Activated T-helper 1 cell treated with anti-CD3 and anti-CD28 coated beads, Interleukin-12 subunit alpha, Interleukin-12 subunit beta, Interleukin-2, Interleukin-4 antibody, amounts not matched to agents 30 ng/mL and 10 ng/mL and 1 ng/mL, durations not matched to agents 14 hours and 24 hours and 36 hours (primary cell): ENCODE results near the gene HNRNPA2B1. TPM values are rescaled to one million over a fixed set of nuclear protein-coding genes. Genes with fewer than 3 reads are reported as not detected.
"Not testable (repeated sequence)": the region's sequence is repeated elsewhere in the genome, so short reads cannot be mapped to it uniquely, and the experiment has no call there.

Experiments used
- DNase-seq: peaks from one replicate; pipeline ENCODE4 v3.0.0; 2021; ENCODE audit warnings: low spot score
- H3K27ac Mint-ChIP-seq: one replicate; pipeline ENCODE4 v1.8.0; 2021; ENCODE audit warnings: mild to moderate bottlenecking, mixed read lengths
- H3K27me3 Mint-ChIP-seq: one replicate; pipeline ENCODE4 v1.8.0; 2022; ENCODE audit warnings: mild to moderate bottlenecking, moderate library complexity, mixed read lengths; ENCODE audit not compliant: insufficient read depth
- H3K36me3 Mint-ChIP-seq: one replicate; pipeline ENCODE4 v1.8.0; 2021; ENCODE audit warnings: low read depth, mixed read lengths
- H3K4me1 Mint-ChIP-seq: one replicate; pipeline ENCODE4 v1.8.0; 2021; ENCODE audit warnings: low read depth, mixed read lengths
- H3K4me3 Mint-ChIP-seq: one replicate; pipeline ENCODE4 v1.8.0; 2021; ENCODE audit warnings: mild to moderate bottlenecking, moderate library complexity, mixed read lengths
- H3K9me3 Mint-ChIP-seq: one replicate; pipeline ENCODE4 v1.8.0; 2021; ENCODE audit warnings: mixed read lengths
- intact Hi-C: fragments of 100-400 bp; cut with micrococcal nuclease; formaldehyde crosslinking; loops from one replicate; pipeline ENCODE4 v1.15.1; 2024
- total RNA-seq: library from RNA; stranded (reverse); gene quantifications from 2 replicates; pipeline ENCODE4 v1.2.3, GENCODE V29; 2022

Gene HNRNPA2B1
- total RNA-seq, 1 donor from 2014 or later: 821 TPM

DNA sequence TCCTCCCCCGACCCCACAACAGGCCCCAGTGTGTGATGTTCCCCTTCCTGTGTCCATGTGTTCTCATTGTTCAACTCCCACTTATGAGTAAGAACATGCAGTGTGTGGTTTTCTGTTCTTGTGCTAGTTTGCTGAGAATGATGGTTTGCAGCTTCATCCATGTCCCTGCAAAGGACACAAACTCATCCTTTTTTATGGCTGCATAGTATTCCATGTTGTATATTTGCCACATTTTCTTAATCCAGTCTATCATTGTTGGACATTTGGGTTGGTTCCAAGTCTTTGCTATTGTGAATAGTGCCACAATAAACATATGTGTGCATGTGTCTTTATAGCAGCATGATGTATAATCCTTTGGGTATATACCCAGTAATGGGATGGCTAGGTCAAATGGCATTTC, 36.7 kb downstream of the HNRNPA2B1 start:
- peaks cover 47% of the 10 kb centered on the region for H3K36me3 Mint-ChIP-seq
- H3K9me3 Mint-ChIP-seq: not testable (repeated sequence)

DNA sequence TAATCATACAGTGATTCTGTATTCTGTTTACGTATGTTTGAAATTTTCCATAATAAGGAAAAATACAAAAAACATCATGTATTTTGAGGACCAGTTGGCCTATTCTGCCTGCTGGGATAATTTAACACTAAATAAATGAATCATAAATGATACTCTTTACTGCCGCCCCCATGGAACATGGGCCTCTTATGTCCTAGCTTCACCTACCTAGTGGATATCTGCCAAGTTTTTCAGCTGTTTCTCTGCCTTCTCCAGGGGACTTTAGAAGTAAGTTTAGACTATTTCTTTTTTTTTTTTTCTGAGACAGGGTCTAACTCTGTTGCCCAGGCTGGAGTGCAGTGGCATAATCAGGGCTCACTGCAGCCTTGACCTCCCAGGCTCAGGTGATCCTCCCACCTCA, 38.1 kb downstream of the HNRNPA2B1 start:
- Mint-ChIP-seq H3K9me3 (no peaks in the 10 kb centered on the region), H3K27ac (peak overlapping the region; percentile 43), H3K4me3 (no peak overlapping the region), H3K4me1 (peaks cover 92% of the 10 kb centered on the region), H3K36me3 (peaks cover 46% of the 10 kb centered on the region), H3K27me3 (no peaks in the 10 kb centered on the region)
- intact Hi-C loops: no loop called here
- DNase-seq: no peak

More for the DNA sequence above, 36.7 kb downstream of the HNRNPA2B1 start:
- intact Hi-C loops, H3K27me3 Mint-ChIP-seq, DNase-seq, H3K4me3 Mint-ChIP-seq, H3K27ac Mint-ChIP-seq: not testable (repeated sequence)
- H3K4me1 Mint-ChIP-seq: peaks cover 85% of the 10 kb centered on the region

DNA sequence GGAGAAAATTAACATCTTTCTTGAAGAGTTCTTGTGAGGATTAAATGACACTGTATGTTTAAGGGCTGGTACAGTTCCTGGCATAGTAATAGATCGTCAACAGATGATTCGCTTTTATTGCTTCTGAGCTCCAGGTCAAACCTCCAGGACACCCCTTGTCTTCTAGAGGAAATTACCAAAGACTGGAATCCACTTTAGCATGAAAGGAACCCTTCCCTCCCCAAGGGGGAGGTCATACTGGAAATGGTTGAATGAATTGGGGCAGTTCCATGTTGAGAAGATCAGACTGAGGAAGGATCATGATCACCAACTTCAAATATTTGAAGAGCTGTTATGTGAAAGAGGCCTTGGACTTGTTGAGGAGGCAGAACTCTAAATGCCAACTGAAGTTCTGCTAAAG, 39.6 kb downstream of the HNRNPA2B1 start:
- H3K9me3 Mint-ChIP-seq: no peaks in the 10 kb centered on the region
- intact Hi-C loops: no loop called here
- peaks cover 42% of the 10 kb centered on the region for H3K36me3 Mint-ChIP-seq
- H3K27me3 Mint-ChIP-seq: no peaks in the 10 kb centered on the region
- DNase-seq: no peak
- H3K27ac Mint-ChIP-seq: no peak overlapping the region
- H3K4me1 Mint-ChIP-seq: peaks cover 90% of the 10 kb centered on the region
- peak overlapping the region; percentile 58 for H3K4me3 Mint-ChIP-seq

DNA sequence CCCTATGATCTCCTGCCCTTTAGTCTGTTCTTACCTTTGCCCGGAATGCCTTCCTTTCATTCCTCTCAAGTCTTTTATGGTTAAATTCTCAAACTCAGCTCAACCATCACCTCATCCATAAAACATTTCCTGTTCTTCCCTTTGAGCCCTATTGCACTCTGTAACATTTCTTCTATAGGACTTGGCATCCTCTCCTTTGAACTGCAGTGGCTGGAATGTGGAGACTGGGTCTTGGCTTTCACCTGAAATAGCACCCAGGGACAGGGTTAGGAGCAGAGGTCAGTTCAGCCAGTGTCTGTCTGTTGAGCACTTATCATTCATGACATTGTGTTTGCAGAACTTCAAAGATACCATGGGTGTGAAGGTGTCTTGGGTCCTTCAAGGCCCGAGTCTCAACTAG, 41.3 kb downstream of the HNRNPA2B1 start:
- Mint-ChIP-seq H3K4me3 (peak overlapping the region; percentile 16), H3K27ac (peak overlapping the region; percentile 97), H3K36me3 (peaks cover 41% of the 10 kb centered on the region), H3K4me1 (peaks cover 96% of the 10 kb centered on the region), H3K27me3 (no peaks in the 10 kb centered on the region), H3K9me3 (no peaks in the 10 kb centered on the region)
- intact Hi-C loops: loop anchor here (10.0 kb wide), 2 partner anchors 706 to 1876 kb away; partner anchors contain the start of gene SKAP2
- DNase-seq: no peak

DNA sequence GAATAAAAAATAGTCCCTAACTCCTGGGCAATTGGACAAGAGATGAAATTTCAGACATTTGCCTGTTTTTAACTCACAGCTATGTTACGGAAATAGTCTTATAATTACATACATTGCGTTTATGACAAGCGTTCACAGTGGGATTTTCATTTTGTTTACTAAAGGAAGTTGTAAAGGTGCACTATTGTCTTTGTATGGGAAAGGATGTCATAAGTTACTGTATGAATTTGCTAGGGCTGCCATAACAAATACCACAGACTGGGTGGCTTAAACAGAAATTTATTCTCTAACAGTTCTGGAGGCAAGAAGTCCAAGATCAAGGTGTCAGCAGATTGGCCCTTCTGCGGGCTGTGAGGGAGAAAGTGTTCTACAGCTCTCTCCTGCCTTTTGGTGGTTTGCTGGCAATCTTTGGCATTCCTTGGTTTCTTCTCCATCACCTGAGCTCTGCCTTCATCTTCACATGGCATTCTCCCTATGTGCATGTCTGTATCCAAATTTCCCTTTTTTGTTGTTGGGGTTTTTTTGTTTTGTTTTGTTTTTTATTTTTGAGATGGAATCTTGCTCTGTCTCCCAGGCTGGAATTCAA, 42.9 kb downstream of the HNRNPA2B1 start:
- peak overlapping the region; percentile 75 for H3K4me3 Mint-ChIP-seq
- peak overlapping the region; percentile 97 for H3K27ac Mint-ChIP-seq
- no peaks in the 10 kb centered on the region for H3K9me3 Mint-ChIP-seq
- peaks cover 38% of the 10 kb centered on the region for H3K36me3 Mint-ChIP-seq
- no peak for DNase-seq
- intact Hi-C loops: loop anchor here (2.0 to 10.0 kb wide), 3 partner anchors 189 to 1877 kb away; partner anchors contain the start of gene SKAP2
- peaks cover 92% of the 10 kb centered on the region for H3K4me1 Mint-ChIP-seq
- H3K27me3 Mint-ChIP-seq: no peaks in the 10 kb centered on the region

DNA sequence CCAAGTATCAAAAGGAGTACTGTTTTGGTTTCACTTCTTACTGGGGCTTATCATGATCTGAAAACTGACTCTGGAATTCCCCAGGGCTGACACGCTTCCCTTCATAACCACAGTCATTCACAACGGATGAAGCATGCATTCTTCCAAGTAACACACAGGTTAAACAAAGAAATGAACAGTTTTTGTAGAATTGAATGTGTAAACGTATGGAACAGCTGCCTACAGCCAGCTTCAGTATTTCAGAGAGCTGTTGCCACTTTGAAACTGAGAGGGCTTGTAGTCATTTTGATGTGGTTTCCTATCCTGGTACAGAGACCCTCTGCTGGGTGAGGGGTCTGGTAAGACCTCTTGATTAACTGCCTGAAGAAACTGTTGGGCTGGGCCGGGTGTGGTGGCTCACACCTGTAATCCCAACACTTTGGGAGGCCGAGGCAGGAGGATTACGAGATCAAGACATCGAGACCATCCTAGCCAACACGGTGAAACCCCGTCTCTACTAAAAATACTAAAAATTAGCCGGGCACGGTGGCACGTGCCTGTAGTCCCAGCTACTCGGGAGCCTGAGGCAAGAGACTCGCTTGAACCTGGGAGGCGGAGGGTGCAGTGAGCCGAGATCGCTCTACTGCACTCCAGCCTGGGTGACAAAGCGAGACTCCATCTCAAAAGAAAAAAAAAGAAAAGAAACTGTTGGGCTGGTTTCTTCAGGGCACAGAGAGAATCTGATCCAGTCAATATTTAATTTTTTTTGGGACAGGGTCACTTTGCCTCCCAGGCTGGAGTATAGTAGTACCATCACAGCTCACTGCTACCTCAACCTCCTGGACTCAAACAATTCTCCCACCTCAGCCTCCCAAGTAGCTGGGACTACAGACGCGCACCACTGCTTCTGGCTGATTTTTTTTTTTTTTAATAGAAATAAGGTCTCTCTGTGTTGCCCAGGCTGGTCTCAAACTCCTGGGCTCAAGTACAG, 43.8 kb downstream of the HNRNPA2B1 start:
- peaks cover 86% of the 10 kb centered on the region for H3K4me1 Mint-ChIP-seq
- H3K27me3 Mint-ChIP-seq: no peaks in the 10 kb centered on the region
- peak; percentile 69 for DNase-seq
- peak overlapping the region; percentile 97 for H3K27ac Mint-ChIP-seq
- intact Hi-C loops: loop anchor here (1.0 to 10.0 kb wide), 7 partner anchors 11 to 1878 kb away; partner anchors contain the start of genes HNRNPA2B1 and SKAP2
- no peaks in the 10 kb centered on the region for H3K9me3 Mint-ChIP-seq
- H3K36me3 Mint-ChIP-seq: peaks cover 33% of the 10 kb centered on the region
- H3K4me3 Mint-ChIP-seq: peak overlapping the region; percentile 97

DNA sequence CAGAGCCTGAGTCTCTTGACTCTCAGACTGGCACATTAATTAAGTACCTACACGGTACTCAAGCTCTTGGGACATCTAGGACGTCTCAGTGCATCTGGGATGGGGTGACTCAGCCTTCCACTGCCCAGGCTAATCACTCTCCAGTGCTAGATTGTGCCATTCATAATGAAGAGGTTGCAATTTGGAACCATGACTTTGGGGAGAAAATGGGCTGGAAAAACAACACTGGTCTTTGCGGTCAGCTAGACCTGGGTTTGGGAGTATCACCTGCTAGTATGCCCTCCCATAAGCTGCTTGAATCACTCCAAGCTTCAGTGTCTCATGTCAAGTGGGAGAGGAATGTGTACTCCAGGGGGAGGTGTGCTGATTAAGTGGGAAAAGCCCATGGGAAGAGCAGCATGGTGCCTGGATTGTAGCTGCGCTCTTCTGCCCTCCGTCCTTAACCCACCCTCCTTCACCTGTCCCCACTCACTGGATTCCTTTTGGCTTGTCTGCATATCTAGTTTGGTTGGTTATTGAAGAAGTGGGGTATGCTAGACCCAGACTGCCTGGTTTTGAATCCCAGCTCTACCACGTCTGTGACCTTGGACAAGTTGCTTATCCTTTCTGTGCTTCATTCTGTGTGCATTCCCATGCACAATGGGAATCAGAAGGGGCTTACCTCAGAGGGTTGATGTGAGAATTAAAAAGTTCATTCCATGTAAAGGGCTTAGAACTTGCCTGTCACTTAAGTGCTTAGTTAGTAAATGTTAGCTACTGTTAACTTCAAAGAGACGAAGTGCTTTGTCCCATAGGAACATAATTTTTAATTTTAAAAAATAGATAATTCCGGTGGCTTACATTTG, 44.8 kb downstream of the HNRNPA2B1 start:
- Mint-ChIP-seq H3K4me1 (peaks cover 86% of the 10 kb centered on the region), H3K27me3 (peaks cover 1% of the 10 kb centered on the region), H3K4me3 (peak overlapping the region; percentile 97), H3K36me3 (peaks cover 30% of the 10 kb centered on the region), H3K9me3 (no peaks in the 10 kb centered on the region), H3K27ac (peak overlapping the region; percentile 97)
- intact Hi-C loops: loop anchor here (1.0 to 10.0 kb wide), 7 partner anchors 12 to 1879 kb away; partner anchors contain the start of genes HNRNPA2B1 and SKAP2
- no peak for DNase-seq

DNA sequence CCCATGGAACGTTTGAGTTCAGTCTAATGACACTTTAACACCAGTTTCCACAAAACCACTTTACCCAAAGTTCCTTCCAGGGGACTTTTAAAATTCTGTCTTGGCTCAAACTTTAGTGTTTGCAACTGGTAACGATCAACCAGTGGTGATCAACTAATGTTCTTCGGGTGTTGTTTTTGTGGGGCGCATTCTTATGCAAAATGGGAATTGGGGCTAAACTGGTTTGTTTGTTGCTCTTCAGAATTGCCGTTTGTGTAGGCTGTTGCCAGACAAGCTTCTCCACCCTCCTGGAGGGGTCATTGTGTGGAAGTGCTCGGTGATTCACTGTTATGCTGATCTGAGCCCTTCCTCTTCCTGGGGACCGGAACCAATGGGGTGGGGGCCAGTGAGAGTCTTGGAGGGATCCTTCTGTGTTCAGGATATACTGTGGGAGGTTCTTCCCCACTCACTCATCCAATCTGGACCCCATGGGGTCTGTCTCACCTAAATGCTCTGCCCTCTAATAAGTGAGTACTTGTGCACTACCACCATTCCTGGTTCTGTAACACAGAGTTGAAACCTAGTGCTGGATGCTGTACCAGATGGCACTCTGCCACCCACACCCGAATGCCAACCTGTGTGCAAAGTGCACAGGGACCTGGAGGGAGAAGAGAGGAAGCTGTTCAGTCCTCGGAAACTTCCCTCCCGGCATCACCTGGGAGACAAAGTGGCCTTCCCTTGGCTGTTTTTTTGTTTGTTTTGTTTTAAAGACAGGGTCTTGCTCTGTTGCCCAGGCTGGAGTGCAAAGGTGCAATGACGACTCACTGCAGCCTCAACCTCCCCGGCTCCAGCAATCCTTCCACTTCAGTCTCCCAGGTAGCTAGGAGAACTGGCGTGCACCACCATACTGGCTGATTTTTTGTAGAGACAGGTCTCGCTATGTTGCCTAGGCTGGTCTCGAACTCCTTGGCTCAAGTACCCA, 46.4 kb downstream of the HNRNPA2B1 start:
- DNase-seq: peak; percentile 29
- Mint-ChIP-seq H3K9me3 (no peaks in the 10 kb centered on the region), H3K4me1 (peaks cover 79% of the 10 kb centered on the region), H3K27me3 (peaks cover 2% of the 10 kb centered on the region), H3K27ac (peak overlapping the region; percentile 97), H3K4me3 (peak overlapping the region; percentile 97), H3K36me3 (peaks cover 18% of the 10 kb centered on the region)
- intact Hi-C loops: loop anchor here (1.0 to 10.0 kb wide), 7 partner anchors 13 to 1881 kb away; partner anchors contain the start of gene SKAP2

DNA sequence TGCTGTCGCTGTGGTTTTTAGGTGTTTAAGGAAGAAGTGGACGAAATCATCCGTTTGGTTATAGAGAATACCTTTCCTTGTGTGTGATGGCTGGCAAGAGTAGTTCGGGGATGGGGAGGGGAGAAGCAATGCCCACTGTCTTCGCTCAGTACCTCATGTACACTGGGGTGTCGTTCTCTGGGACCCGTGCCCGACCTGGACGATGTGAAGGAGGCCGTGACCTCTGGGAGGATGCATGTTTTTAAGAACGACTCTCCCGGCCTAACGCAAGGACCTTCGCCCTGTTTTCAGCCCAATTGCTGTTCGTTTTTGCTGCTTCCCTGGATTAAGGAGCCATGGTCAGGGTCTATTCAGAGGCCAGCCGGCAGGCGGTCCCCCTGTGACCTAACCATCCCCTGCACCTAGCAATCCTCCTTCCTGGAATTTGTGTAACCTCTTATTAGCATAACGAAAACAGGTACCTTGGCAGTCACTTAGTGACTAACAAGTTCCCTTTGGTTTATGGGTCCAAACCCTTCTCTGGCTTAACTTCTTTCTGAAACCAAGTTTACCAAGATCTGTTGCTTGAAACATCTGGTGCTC, 47.2 kb downstream of the HNRNPA2B1 start:
- peaks cover 71% of the 10 kb centered on the region for H3K4me1 Mint-ChIP-seq

DNA sequence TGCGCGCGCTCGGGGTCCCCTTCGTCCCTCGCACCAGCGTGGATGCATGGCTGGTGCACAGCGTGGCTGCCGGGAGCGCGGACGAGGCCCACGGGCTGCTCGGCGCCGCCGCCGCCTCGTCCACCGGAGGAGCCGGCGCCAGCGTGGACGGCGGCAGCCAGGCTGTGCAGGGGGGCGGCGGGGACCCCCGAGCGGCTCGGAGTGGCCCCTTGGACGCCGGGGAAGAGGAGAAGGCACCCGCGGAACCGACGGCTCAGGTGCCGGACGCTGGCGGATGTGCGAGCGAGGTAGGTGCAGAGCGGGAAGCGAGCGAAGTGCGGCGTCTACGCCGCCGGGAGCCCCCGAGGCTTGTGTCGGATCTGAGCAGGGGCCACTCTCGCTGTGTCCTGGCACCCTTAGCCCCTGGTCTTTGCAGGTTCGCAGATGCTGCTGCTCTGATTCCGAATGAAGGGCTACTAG, 47.7 kb downstream of the HNRNPA2B1 start:
- intact Hi-C loops: loop anchor here (1.0 to 10.0 kb wide), 9 partner anchors 14 to 1882 kb away; partner anchors contain the start of gene SKAP2

More for the DNA sequence above, 47.2 kb downstream of the HNRNPA2B1 start:
- no peak for DNase-seq
- intact Hi-C loops: loop anchor here (1.0 to 10.0 kb wide), 6 partner anchors 13 to 1881 kb away; partner anchors contain the start of gene SKAP2
- peak overlapping the region; percentile 97 for H3K4me3 Mint-ChIP-seq
- H3K27me3 Mint-ChIP-seq: peaks cover 2% of the 10 kb centered on the region
- peak overlapping the region; percentile 97 for H3K27ac Mint-ChIP-seq
- peaks cover 14% of the 10 kb centered on the region for H3K36me3 Mint-ChIP-seq
- no peaks in the 10 kb centered on the region for H3K9me3 Mint-ChIP-seq

More for the DNA sequence above, 47.7 kb downstream of the HNRNPA2B1 start:
- peak overlapping the region; percentile 97 for H3K4me3 Mint-ChIP-seq
- not testable (repeated sequence) for H3K9me3 Mint-ChIP-seq, H3K27me3 Mint-ChIP-seq
- DNase-seq: peak; percentile 31
- H3K4me1 Mint-ChIP-seq: peaks cover 66% of the 10 kb centered on the region
- H3K36me3 Mint-ChIP-seq: peaks cover 11% of the 10 kb centered on the region
- peak overlapping the region; percentile 97 for H3K27ac Mint-ChIP-seq
